ENCODE results near the gene TCN1. TPM values are rescaled to one million over a fixed set of nuclear protein-coding genes. Genes with fewer than 3 reads are reported as not detected.
A peak's percentile ranks its signal among the peaks of the same experiment; 100 is the strongest.

The TCN1 gene
- polyA plus RNA-seq, 1 donor = 0.37 TPM

GRCh38 chr11:59810911-59811259 is 55.4 kb downstream of the TCN1 start:
- no peaks in the 10 kb centered on the region for H3K9me3 ChIP-seq (ENCODE audit: control insufficient read depth, low read depth, low read length)
- no peak for DNase-seq
- H3K4me3 ChIP-seq (ENCODE audit: low read length) = peak overlapping the region; percentile 99
- peaks cover 20% of the 10 kb centered on the region for H3K36me3 ChIP-seq (ENCODE audit: control insufficient read depth, insufficient read depth, low read length)
- H3K4me1 ChIP-seq (ENCODE audit: control insufficient read depth, insufficient read depth, low read length) = peaks cover 14% of the 10 kb centered on the region
- H3K27ac ChIP-seq (ENCODE audit: low read length) = peak overlapping the region; percentile 90
- WGBS (ENCODE audit: insufficient coverage, low lambda C conversion rate) = 14% methylated on average over 1 of the region's 8 CpGs
- H3K27me3 ChIP-seq (ENCODE audit: control insufficient read depth, insufficient read depth, low read length) = no peaks in the 10 kb centered on the region

- peak; percentile 92 to 96 for DNase-seq
Observed at GRCh38 chr11:59810189-59810910, 55.9 kb downstream of the TCN1 start, which contains the start of gene MRPL16. MRPL16 (minus strand) TSS chr11:59810778; CDS start chr11:59810658, 120 bp downstream.

GRCh38 chr11:59807047-59807610 is 59.2 kb downstream of the TCN1 start:
- no peak overlapping the region for H3K4me3 ChIP-seq (ENCODE audit: low read length)
- H3K27ac ChIP-seq (ENCODE audit: low read length) = peak overlapping the region; percentile 21
- H3K4me1 ChIP-seq (ENCODE audit: control insufficient read depth, insufficient read depth, low read length) = peaks cover 17% of the 10 kb centered on the region
- WGBS (ENCODE audit: insufficient coverage, low lambda C conversion rate) = 86% methylated on average over 1 of the region's 1 CpG
- H3K9me3 ChIP-seq (ENCODE audit: control insufficient read depth, low read depth, low read length) = no peaks in the 10 kb centered on the region
- peak in 1 of 2 donors; percentile 50 for DNase-seq
- peaks cover 49% of the 10 kb centered on the region for H3K36me3 ChIP-seq (ENCODE audit: control insufficient read depth, insufficient read depth, low read length)
- no peaks in the 10 kb centered on the region for H3K27me3 ChIP-seq (ENCODE audit: control insufficient read depth, insufficient read depth, low read length)

More at GRCh38 chr11:59810189-59810910, 55.9 kb downstream of the TCN1 start, which contains the start of gene MRPL16:
- Histone ChIP-seq H3K4me3 (ENCODE audit: low read length) (peak within 1 kb of the TSS; percentile 99), H3K9me3 (ENCODE audit: control insufficient read depth, low read depth, low read length) (no peaks in the 10 kb centered on the region), H3K27me3 (ENCODE audit: control insufficient read depth, insufficient read depth, low read length) (no peaks in the 10 kb centered on the region), H3K27ac (ENCODE audit: low read length) (peak within 1 kb of the TSS; percentile 90), H3K4me1 (ENCODE audit: control insufficient read depth, insufficient read depth, low read length) (peaks cover 14% of the 10 kb centered on the region), H3K36me3 (ENCODE audit: control insufficient read depth, insufficient read depth, low read length) (peaks cover 25% of the 10 kb centered on the region)
- WGBS (ENCODE audit: insufficient coverage, low lambda C conversion rate) = no CpG with 5 or more reads among the region's 54 CpGs

DNA sequence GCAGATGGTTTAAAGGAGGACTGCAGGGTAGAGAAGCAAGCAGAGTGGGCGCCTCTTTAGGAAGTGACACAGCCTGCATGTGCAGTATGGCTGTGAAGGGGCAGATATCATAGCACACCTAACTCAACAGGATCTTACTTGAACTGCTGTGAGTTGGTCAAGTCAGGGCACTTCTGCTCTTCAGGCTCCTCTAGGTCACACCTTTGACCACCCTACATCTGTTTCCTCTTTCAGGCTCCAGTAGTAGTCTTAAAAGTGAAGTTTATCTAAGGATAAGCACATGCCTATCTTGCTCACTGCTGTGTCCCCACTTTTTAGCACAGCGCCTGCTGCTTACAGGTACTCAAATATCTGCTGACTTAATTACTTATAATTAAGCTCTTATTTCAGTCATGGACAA is 62.2 kb downstream of the TCN1 start:
- no peak overlapping the region for H3K4me3 ChIP-seq (ENCODE audit: low read length)
- peaks cover 64% of the 10 kb centered on the region for H3K36me3 ChIP-seq (ENCODE audit: control insufficient read depth, insufficient read depth, low read length)
- peaks cover 28% of the 10 kb centered on the region for H3K4me1 ChIP-seq (ENCODE audit: control insufficient read depth, insufficient read depth, low read length)
- no peak overlapping the region for H3K27ac ChIP-seq (ENCODE audit: low read length)
- 100% methylated on average over 1 of the region's 2 CpGs for WGBS (ENCODE audit: insufficient coverage, low lambda C conversion rate)
- H3K27me3 ChIP-seq (ENCODE audit: control insufficient read depth, insufficient read depth, low read length) = no peaks in the 10 kb centered on the region
- DNase-seq = no peak
- no peaks in the 10 kb centered on the region for H3K9me3 ChIP-seq (ENCODE audit: control insufficient read depth, low read depth, low read length)

Other genes with a start within 250 kb of the TCN1 start
- 38.0 TPM for gene PATL1, start 197.4 kb downstream of the TCN1 start, polyA plus RNA-seq
- gene OR10V1, start 152.6 kb downstream of the TCN1 start, polyA plus RNA-seq = not detected
- 89.2 TPM for gene STX3, start 111.1 kb downstream of the TCN1 start, polyA plus RNA-seq
- gene MRPL16, start 55.7 kb downstream of the TCN1 start, polyA plus RNA-seq = 52.4 TPM
- 0.52 TPM for gene CBLIF, start 21.0 kb downstream of the TCN1 start, polyA plus RNA-seq
- not detected for gene OOSP3, start 12.3 kb upstream of the TCN1 start, polyA plus RNA-seq
- gene OOSP1, start 71.9 kb upstream of the TCN1 start, polyA plus RNA-seq = not detected
- not detected for gene OOSP4A, start 97.5 kb upstream of the TCN1 start, polyA plus RNA-seq
- not detected for gene OOSP4B, start 150.7 kb upstream of the TCN1 start, polyA plus RNA-seq
- not detected for gene OOSP2, start 173.9 kb upstream of the TCN1 start, polyA plus RNA-seq
- 0.24 TPM for gene MS4A3, start 190.2 kb upstream of the TCN1 start, polyA plus RNA-seq
- gene MS4A2, start 222.2 kb upstream of the TCN1 start, polyA plus RNA-seq = 0.07 TPM